HG03066 (cell line): ENCODE measurements around the gene ATP9B.
A peak's percentile ranks its signal among the peaks of the same experiment; 100 is the strongest.
"Not testable (repeated sequence)": the region's sequence is repeated elsewhere in the genome, so short reads cannot be mapped to it uniquely, and the experiment has no call there.

Experiments
- ATAC-seq: cut with Tn5 transposase; IDR thresholded peaks from one replicate; pipeline ENCODE4 v1.9.1; 2021; ENCODE audit warnings: low read depth; ENCODE audit not compliant: unreplicated experiment

The ATP9B gene

DNA sequence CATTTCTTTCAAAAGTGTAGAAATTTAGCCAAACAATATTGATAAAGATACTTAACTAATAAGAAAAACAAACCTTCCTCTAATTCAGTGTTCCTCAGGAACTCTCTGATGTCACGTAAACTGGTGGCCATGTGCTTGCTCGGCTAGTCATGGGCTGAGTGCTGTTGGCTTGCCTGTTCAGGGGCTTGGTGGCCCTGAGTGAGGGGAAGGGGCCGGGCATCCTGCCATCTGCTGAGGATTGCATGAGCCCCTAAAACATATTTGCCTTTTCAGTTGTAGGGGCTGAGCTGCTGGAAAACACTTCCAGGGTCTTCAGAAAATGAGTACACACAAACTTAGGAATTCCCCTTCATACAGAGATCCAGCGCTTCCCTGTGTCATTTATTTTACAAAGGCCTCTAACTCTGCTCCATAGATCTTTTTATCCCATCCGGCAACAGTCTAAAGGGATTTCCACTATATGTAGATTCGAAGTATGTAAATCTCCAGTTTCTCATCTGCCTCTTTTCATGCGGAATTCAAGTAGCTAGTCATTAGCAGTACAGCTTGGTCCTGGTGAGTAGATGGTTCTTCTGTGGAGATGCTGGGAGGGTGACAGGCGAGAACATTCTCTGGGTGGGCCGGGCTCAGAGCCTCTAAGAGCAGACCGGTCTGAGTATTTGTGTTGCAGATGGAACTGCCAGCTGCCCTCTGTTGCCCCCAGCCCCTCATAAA lies 306.4 kb downstream of the ATP9B start:
- no peak for ATAC-seq

DNA sequence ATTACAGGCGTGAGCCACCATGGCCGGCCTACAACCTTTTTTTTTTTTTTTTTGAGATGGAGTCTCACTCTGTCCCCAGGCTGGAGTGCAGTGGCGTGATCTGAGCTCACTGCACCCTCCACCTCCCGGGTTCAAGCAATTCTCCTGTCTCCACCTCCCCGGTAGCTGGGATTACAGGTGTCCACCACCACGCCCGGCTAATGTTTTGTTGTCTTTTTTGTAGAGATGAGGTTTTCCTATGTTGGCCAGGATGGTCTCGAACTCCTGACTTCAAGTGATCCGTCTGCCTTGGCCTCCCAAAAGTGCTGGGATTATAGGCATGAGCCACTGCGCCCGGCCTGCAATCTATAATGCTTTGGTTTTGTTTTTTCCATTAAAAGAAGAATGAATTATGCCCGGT lies 307.5 kb downstream of the ATP9B start:
- not testable (repeated sequence) for ATAC-seq

- ATAC-seq, result no peak
These were observed 308.1 kb downstream of the ATP9B start for GRCh38 chr18:79377187-79377891.

- ATAC-seq, result peak; percentile 51
These were observed 309.5 kb downstream of the ATP9B start for GRCh38 chr18:79378536-79379250.

DNA sequence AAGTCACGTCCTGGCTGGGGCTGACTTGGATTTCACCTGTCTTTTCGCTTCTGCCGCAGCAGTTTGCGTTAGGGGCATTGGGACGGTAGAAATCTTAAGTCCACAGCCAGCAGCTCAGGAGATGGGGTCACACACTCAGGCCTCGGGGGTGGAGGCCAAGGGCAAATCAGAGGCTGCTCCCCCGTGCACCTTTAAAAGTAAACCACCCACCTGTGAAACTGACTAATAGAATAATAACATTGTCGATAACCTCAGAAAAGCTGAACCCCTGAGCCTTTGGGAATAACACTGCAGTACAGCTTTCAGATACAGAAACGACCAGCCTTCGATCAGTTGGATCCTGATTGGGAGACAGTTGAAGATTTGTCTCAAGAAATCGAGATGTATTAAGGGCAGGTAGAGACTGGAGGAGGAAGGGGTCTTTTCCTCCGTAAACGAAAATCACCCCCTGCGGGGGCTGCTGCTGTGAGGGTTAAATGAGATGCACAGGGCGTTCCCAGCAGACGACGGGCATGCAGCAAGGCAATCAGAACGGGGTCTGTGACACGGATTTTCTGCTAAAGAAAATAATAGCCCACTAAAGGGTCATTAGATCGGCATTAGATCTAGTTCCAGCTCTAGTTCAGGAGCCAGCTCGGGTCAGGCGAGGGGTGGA lies 310.2 kb downstream of the ATP9B start:
- ATAC-seq, result no peak

- ATAC-seq, result no peak
These were observed 311.0 kb downstream of the ATP9B start for GRCh38 chr18:79379931-79380815.

GRCh38 chr18:79380816-79381806 lies 311.9 kb downstream of the ATP9B start:
- ATAC-seq, result peak; percentile 50

DNA sequence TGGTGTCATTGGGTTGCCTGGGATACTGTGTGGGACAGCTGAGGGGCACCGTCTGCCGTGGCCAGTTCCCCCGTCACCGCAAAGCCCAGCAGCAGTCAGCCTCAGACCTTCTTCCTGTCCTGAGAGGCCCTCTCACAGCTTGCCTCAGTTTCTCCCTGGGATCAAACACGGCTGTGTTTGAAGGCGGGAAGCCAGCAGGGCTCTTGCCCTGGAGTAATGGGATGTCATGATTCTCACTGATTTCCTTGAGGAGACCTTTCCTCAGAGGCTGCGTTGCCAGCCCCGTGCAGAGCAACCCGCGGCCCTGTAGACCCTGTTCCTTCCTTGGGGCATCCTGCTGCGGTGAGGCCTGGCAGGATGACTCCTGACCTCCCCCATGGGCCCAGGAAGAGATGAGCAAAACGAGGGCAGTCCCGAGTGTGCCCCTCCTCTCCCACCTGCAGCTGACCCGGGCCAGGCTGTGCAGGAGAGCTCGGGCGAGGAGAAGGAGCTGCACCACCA lies 312.7 kb downstream of the ATP9B start:
- no peak for ATAC-seq

GRCh38 chr18:79382681-79383387 lies 313.6 kb downstream of the ATP9B start:
- ATAC-seq, result no peak

DNA sequence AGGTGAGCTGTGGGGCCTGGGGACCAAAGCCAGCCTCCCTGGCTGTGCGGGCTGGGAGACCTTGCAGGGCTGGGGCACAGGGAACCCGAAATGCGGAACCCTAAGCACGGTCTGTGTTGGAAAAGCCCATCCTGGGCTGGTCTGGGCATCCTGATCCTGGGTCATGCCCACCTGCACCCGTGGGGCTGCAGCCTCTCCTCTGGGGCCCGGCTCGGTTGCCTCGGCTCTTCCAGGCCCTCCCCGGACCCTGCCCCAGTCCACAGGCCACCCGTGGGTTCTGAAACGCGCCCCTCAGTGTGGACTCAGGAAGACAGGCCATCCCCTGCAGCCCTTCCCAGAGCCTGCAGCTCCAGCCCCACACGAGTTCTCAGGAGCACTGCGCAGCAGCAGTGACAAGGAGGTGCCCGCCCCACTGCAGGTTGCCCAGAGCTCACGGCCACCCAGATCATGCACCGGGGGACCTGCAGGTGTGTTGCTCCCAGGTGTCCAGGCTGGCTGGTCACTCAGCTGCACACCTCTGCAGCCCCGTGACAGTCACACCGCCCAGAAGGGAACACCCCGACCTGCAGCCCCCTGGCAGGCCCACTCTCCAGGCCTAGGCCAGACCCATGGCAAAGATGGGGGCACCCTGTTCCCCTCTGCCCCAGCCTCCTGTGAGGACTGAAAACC lies 314.3 kb downstream of the ATP9B start:
- ATAC-seq, result no peak

GRCh38 chr18:79384151-79384807 lies 315.1 kb downstream of the ATP9B start:
- no peak for ATAC-seq

DNA sequence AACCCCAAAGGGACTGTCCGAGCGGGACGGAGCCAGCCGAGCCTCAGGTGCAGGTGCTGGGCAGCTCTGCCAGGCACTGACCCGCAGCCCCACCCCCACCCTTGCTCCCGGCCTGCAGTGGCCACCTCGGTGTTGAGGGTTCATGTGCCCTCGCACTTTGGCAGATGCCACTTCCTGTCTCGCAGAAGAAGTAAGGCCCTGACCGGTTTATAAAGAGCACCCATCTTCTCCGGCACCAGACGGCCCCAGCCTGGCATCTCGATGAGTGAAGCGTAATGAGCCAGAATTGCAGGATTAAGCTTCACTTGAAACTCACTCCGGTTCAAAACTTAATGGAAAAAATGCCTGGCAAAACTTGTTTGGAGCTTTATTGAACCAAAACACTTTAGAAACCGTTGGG lies 315.6 kb downstream of the ATP9B start:
- no peak for ATAC-seq

DNA sequence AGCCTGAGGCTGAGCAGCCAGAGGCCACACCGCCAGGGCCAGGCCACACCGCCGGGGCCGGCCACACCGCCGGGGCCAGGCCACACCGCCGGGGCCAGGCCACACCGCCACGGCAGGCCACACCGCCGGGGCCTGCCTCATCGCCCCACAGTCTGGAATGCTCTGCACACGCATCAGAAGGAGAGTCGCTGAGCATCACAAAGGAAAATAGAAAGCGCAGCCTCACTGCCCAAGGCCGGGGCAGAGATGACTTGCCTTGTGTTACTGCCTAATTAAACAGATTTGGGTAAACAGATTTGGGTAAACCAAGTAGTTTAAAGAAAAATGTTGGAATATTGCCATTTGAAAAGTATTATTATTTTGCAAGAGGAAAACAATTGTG lies 316.1 kb downstream of the ATP9B start:
- ATAC-seq, result no peak

DNA sequence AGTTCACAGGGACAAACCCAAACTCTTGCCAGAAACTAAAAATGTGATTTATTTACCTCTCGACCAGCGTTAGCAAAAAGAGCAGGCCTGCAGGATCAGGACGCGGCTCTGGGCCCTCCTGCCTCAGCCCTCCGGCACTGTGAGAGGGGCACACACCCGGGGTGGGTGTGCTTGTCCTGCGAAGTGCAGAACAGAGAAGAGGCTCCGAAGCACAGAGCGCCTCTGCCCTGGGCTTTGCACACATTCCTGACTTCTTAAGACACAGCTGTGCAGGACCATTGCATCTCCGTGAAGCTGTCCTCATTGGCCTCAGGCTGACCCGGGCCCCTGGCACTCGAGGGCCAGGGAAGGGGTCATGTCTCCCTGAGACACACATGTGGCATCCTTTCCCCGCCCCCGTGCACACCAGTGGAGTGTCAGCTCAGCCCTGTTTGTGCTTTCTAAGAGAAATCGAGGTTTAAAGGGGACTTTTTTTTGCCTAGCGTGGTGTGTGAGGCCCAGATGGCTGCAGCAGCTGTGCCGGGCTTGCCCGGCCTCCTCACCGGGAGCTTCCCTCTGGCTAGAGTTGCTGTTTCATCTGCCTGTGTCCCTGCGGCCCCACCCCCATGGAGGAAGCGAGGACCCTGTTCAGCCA lies 316.6 kb downstream of the ATP9B start:
- no peak for ATAC-seq

- no peak for ATAC-seq
These were observed 317.4 kb downstream of the ATP9B start for GRCh38 chr18:79386547-79386946.

DNA sequence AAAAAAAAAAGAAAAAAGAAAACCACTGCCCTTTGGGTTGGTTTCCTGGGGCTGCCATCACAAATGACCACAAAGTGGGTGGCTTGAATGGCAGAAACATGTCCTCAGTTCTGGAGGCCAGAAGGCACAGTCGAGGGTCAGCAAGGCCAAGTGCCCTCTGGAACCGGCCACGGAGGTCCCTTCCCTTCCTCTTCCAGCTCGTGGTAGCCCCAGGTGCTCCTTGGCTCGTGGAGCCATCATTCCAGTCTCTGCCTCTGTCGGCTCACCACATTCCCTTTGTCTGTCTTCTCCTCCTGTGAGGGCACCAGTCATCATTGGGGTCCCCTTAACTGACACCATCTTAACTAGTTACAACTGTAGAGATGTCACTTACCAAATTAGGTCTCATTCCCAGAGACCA lies 318.0 kb downstream of the ATP9B start:
- ATAC-seq, result no peak

DNA sequence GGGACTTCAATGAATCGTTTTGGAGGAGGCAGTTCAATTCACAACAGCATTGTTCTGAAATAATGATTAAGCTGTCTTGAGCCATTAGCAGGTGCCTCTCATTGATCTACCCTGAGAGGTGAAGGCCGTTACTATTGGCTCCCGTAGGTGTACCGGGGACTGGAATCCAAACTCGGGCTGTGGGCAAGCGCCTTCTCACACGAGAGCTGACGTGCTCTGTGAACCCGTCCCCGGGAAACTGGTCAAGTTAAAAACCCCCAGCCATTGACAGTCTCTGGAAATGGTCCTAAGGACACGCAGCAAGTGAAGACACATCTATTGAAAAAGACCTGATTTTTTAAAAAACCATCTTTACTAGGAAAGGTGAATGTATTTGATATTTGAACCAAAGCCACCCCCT lies 318.4 kb downstream of the ATP9B start:
- no peak for ATAC-seq
